IPS DF 6.9 (cell line): ENCODE data around the gene SLC24A3.
"Not testable (repeated sequence)": the region's sequence is repeated elsewhere in the genome, so short reads cannot be mapped to it uniquely, and the experiment has no call there.

Experiments
- DNase-seq: peaks from one replicate; pipeline ENCODE4 v3.0.0-alpha.2; 2013; ENCODE audit warnings: low read depth, low spot score
- H3K27ac ChIP-seq: one replicate; pipeline ENCODE4 v1.5.1; 2013; ENCODE audit warnings: low read length, control low read depth
- H3K27me3 ChIP-seq: 2 replicates; pipeline ENCODE4 v1.6.1; 2013; ENCODE audit warnings: mild to moderate bottlenecking, low read length; ENCODE audit not compliant: control insufficient read depth, insufficient read depth
- H3K36me3 ChIP-seq: 2 replicates; pipeline ENCODE4 v1.6.1; 2013; ENCODE audit warnings: low read length; ENCODE audit not compliant: control insufficient read depth, insufficient read depth
- H3K4me1 ChIP-seq: 2 replicates; pipeline ENCODE4 v1.6.1; 2013; ENCODE audit warnings: low read length; ENCODE audit not compliant: control insufficient read depth, insufficient read depth
- H3K4me3 ChIP-seq: 2 replicates; pipeline ENCODE4 v1.5.1; 2013; ENCODE audit warnings: mild to moderate bottlenecking, low read length
- H3K9me3 ChIP-seq: 2 replicates; pipeline ENCODE4 v1.6.1; 2013; ENCODE audit warnings: low read length, inconsistent platforms; ENCODE audit not compliant: control insufficient read depth, insufficient read depth
- WGBS: extraction: QIAGEN DNeasy Blood & Tissue Kit; methylation state at CpG from one replicate; pipeline ENCODE4 v1.1.7; 2013; ENCODE audit warnings: mixed read lengths, missing lambda C conversion rate; ENCODE audit not compliant: insufficient read length, insufficient coverage; 5-methylcytosine and 5-hydroxymethylcytosine counted together

SLC24A3 gene

DNA sequence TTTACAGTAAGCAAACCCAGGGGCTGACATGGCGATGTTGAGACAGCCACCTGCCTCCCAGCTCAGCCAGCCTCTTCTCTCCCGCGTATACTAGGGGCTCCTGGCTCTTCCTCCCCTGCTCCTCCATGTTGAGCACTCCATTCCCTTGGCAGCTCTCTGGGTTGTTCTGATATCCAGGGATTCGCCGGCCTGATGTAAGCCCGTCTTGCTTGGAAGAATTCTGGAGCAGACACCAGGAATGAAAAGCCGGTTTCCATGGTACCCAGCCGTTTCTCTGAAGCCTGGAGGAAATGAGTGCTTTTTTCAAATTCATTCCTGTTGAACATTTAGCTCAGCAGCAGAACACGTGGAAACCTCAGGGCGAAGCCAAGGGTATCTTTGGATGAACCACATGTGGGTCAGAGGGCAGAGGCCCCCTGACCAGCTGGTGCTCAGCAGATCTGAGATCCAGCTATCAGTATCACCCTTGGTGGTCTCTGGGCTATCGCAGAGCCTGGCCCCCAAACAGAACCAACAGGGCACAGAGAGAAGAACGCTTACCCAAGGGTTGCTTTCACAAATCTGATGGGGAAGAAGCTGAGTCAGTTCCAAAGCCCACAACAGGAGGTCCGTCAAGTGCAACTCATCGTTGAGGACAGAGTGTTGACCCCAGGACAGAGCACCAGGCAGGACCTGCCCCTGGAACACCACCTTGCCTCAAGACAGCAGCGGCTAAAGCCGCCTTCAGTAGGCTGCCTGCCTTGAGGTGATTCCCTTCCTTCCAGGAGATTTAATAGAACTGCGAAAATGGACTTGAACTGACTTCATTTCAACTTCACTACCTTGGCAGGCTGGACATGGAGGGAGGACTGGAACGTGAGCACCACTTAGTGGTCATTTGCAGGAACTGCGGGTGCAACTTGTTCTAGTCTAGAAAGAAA is 449.5 kb downstream of the SLC24A3 start:
- WGBS: no CpG with 5 or more reads among the region's 19 CpGs
- no peak overlapping the region for H3K27ac ChIP-seq
- H3K36me3 ChIP-seq: no peaks in the 10 kb centered on the region
- H3K27me3 ChIP-seq: no peaks in the 10 kb centered on the region
- H3K9me3 ChIP-seq: no peaks in the 10 kb centered on the region
- DNase-seq: peak; percentile 52
- H3K4me1 ChIP-seq: peaks cover 3% of the 10 kb centered on the region; the same call in 1 of the 2 replicates
- H3K4me3 ChIP-seq: no peak overlapping the region

DNA sequence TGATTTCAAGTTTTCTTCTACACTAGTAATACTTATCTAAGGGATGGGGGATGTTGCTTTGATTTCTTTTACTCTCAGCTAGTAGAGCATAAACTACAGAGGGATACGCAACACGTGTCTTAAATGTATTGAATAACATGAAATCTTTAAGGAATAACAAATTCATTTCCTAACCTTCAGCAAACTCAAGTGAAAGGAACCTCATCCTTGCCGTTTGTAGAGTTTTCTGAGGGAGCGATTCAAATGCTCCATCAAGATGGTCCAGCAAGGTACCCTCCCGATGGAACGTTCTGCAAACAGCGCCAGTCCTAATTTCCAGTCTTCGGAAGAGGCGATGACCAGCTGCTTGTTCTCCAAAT is 450.2 kb downstream of the SLC24A3 start:
- no peaks in the 10 kb centered on the region for H3K27me3 ChIP-seq
- DNase-seq: no peak
- H3K27ac ChIP-seq: no peak overlapping the region
- no peak overlapping the region for H3K4me3 ChIP-seq
- H3K9me3 ChIP-seq: no peaks in the 10 kb centered on the region
- no CpG with 5 or more reads among the region's 9 CpGs for WGBS
- H3K4me1 ChIP-seq: peaks cover 3% of the 10 kb centered on the region; the same call in 1 of the 2 replicates
- no peaks in the 10 kb centered on the region for H3K36me3 ChIP-seq

DNA sequence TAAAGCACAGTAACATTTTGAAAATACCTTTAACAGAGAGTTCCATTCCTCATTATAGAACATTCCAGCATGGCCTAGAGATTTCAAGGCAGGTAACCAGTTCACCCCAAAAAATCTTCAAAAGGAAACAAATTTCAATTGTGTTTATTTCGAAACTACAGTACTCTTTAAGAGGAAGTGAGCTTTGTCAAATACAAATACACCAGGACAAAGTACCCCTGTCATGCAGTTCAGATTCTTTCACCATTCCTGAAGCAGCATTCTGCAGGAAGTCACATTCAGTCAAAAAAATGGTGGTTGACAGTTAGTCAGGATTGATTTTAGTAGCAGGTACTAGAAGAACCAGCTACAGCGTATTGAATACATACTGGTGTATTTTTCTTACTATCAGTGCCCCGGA is 456.0 kb downstream of the SLC24A3 start:
- no peaks in the 10 kb centered on the region for H3K4me1 ChIP-seq
- no peaks in the 10 kb centered on the region for H3K9me3 ChIP-seq
- no CpG with 5 or more reads among the region's 3 CpGs for WGBS
- no peaks in the 10 kb centered on the region for H3K27me3 ChIP-seq
- no peaks in the 10 kb centered on the region for H3K36me3 ChIP-seq
- no peak overlapping the region for H3K27ac ChIP-seq
- no peak for DNase-seq
- H3K4me3 ChIP-seq: no peak overlapping the region

DNA sequence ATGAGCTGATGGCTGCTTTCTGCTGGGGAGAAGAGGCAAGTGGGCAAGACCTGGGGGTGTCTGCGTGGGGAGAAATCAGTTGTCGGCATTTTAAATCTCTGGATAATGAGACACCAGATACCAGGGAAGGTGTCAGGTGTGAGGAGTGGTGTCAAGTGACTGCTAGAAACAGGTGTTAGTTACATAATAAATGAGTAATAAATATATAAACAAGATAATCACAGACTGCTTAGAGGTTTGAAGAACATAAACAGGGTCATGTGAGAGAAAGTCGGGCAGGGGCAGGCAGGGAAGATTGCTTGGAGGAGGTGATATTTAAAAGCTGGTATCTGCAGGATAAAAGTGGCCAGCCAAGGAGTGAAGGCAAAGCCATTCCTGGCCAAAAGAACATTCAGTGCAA is 458.4 kb downstream of the SLC24A3 start:
- no CpG with 5 or more reads among the region's 3 CpGs for WGBS
- no peaks in the 10 kb centered on the region for H3K36me3 ChIP-seq
- no peaks in the 10 kb centered on the region for H3K27me3 ChIP-seq
- H3K4me3 ChIP-seq: no peak overlapping the region
- no peak overlapping the region for H3K27ac ChIP-seq
- H3K9me3 ChIP-seq: no peaks in the 10 kb centered on the region
- no peaks in the 10 kb centered on the region for H3K4me1 ChIP-seq
- DNase-seq: no peak

DNA sequence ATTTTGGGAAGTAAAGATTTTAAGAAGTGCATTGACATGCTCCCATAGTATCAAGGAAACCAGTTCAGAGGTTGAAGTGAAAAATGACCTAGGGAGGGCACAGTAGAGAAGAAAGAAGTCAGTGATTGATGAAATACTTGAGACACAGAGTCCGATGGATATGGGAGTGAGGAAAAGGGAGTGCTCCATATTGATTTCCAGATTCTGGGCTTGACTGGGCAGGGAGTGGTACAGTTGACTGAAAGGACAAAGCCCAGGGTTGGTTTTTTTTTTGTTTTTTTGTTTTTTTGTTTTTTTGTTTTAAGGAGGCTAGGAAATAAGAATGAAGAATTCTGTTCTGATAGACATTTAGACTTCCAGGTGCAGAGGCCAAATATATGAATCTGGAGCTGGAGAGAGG is 458.9 kb downstream of the SLC24A3 start:
- no peak overlapping the region for H3K27ac ChIP-seq
- WGBS: no CpG with 5 or more reads among the region's 1 CpG
- DNase-seq: no peak
- no peaks in the 10 kb centered on the region for H3K4me1 ChIP-seq
- no peaks in the 10 kb centered on the region for H3K27me3 ChIP-seq
- H3K36me3 ChIP-seq: no peaks in the 10 kb centered on the region
- H3K9me3 ChIP-seq: no peaks in the 10 kb centered on the region
- H3K4me3 ChIP-seq: no peak overlapping the region

DNA sequence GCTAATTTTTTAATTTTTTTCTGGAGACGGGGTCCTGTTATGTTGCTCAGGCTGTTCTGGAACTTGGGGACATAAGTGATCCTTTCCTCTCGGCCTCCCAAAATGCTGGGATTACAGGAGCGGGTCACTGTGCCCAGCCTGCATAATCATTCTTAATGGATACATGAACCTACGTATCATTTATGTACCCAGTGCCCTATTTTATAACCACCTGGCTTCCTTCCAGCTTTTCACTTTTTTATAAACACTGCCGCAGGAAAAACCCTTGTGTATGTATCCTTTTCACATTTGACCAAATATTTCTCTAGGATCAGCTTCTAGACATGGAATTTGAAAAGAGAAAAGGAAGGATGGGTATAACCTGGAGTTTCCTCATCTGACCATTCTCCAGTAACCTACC is 460.1 kb downstream of the SLC24A3 start:
- H3K4me1 ChIP-seq: no peaks in the 10 kb centered on the region
- H3K36me3 ChIP-seq: no peaks in the 10 kb centered on the region
- no peak overlapping the region for H3K27ac ChIP-seq
- H3K9me3 ChIP-seq: no peaks in the 10 kb centered on the region
- no peak for DNase-seq
- H3K27me3 ChIP-seq: no peaks in the 10 kb centered on the region
- no peak overlapping the region for H3K4me3 ChIP-seq
- no CpG with 5 or more reads among the region's 5 CpGs for WGBS

DNA sequence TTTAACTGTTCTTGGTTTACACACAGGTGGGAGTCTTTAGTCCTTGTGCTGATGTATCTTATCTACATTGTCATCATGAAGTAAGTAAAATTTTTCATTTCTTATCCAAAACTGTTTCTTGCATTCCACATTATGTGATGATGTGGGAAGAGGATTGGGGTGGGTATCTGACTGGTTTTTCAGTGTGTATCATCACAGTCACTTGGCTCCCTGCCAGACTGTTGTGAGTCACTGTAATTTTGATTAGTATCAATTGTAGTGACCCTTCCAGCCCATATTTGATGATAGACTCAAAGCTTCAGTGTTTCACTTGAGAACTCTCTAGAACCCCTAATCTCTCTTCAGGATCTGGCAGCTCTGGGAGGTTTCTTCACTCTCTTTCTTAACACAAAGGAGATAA is 461.1 kb downstream of the SLC24A3 start:
- Histone ChIP-seq H3K4me1 (no peaks in the 10 kb centered on the region), H3K27me3 (no peaks in the 10 kb centered on the region), H3K9me3 (no peaks in the 10 kb centered on the region), H3K4me3 (no peak overlapping the region), H3K27ac (no peak overlapping the region), H3K36me3 (no peaks in the 10 kb centered on the region)
- DNase-seq: no peak

DNA sequence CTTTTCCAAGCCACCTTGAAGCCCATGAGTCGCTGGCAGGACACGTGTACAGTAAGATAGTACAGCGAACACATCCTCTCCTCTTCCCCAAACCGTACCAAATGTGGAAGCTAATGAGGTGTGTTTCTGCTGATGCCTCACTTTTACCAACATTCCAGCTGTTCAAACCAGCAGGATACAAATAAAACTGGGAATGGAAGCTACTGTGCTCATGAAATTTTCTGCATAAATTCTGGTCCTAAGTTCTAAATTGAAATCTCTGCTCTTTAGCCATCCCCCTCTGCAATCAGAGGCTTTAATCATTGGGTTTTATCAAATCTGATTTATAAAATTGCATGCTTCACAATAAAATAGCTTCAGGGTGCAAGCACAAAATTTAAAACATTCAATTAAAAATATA is 463.8 kb downstream of the SLC24A3 start:
- no peaks in the 10 kb centered on the region for H3K27me3 ChIP-seq
- no CpG with 5 or more reads among the region's 4 CpGs for WGBS
- no peak for DNase-seq
- H3K27ac ChIP-seq: no peak overlapping the region
- no peak overlapping the region for H3K4me3 ChIP-seq
- no peaks in the 10 kb centered on the region for H3K36me3 ChIP-seq
- H3K9me3 ChIP-seq: no peaks in the 10 kb centered on the region
- no peaks in the 10 kb centered on the region for H3K4me1 ChIP-seq

DNA sequence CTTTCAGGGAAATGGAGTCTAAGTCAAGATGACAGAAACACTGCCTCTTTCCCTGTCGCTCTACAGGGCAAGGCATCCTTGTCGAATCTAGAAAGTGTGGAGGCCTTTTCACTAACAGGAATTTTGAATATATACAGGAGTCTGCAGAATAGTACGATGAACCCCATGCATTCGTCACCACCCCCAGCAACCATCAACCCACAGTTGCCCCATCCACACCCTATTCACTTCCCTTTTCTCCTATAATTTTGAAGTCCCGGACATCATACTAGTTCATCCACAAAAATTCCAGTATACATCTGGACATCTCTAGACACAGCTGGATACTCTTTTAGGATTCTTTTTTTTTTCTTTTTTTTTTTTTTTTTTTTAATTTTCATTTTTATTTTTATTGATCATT is 464.9 kb downstream of the SLC24A3 start:
- Histone ChIP-seq H3K4me1 (no peaks in the 10 kb centered on the region), H3K36me3 (no peaks in the 10 kb centered on the region), H3K27me3 (no peaks in the 10 kb centered on the region), H3K4me3 (no peak overlapping the region), H3K27ac (no peak overlapping the region), H3K9me3 (no peaks in the 10 kb centered on the region)
- WGBS: no CpG with 5 or more reads among the region's 5 CpGs
- no peak for DNase-seq

DNA sequence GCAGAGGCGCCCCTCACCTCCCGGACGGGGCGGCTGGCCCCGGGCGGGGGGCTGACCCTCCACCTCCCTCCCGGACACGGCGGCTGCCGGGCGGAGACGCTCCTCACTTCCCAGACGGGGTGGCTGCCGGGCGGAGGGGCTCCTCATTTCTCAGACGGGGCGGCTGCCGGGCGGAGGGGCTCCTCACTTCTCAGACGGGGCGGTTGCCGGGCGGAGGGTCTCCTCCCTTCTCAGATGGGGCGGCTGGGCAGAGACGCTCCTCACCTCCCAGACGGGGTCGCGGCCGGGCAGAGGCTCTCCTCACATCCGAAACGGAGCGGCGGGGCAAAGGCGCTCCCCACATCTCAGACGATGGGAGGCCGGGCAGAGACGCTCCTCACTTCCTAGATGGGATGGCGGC is 466.1 kb downstream of the SLC24A3 start:
- not testable (repeated sequence) for DNase-seq, H3K4me1 ChIP-seq, H3K27me3 ChIP-seq, H3K4me3 ChIP-seq, H3K36me3 ChIP-seq, H3K27ac ChIP-seq, H3K9me3 ChIP-seq
- WGBS: no CpG with 5 or more reads among the region's 38 CpGs

DNA sequence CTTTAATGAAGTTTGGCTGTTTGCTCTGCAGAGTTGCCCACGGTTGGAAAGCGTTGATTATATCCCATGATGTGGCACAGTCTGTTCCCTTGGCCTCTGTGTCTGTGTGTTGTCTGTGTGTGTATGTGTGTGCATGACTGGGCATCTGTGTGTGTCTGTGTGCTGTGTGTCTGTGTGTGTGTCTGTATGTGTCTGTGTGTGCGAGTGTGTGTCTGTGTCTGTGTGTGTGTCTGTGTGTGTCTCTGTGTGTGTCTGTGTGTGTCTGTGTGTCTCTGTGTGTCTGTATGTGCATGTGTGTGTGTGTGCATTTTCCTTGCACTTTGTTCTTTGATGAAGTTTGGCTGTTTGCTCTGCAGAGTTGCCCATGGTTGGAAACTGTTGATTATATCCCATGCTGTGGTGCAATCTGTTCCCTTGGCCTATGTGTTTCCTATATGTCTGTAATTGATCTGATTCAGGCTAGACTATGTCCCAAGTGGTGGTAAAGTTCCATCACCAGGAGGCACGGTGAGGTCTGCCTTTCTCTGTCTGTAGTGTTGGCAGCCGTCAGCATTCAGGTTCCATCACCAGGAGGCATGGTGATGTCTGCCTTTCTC is 467.6 kb downstream of the SLC24A3 start:
- WGBS: no CpG with 5 or more reads among the region's 5 CpGs
- H3K4me1 ChIP-seq: no peaks in the 10 kb centered on the region
- H3K4me3 ChIP-seq: no peak overlapping the region
- no peak for DNase-seq
- H3K9me3 ChIP-seq: no peaks in the 10 kb centered on the region
- H3K36me3 ChIP-seq: no peaks in the 10 kb centered on the region
- H3K27me3 ChIP-seq: no peaks in the 10 kb centered on the region
- no peak overlapping the region for H3K27ac ChIP-seq
